ENCODE measurements around the gene KDELR3.

KDELR3 gene

GRCh38 chr22:38442967-38443627, 24.8 kb upstream of the KDELR3 start:
- TF ChIP-seq GLIS1 (tag by site-specific recombination; IDR thresholded peaks at IDR 0.05) (peak; percentile 21; the same call in 1 of the 2 replicates), ZNF449 (tag by site-specific recombination; IDR thresholded peaks at IDR 0.05) (peak; percentile 89), ZNF175 (tag by site-specific recombination; IDR thresholded peaks at IDR 0.05) (no peak), ZBTB10 (tag by site-specific recombination; IDR thresholded peaks at IDR 0.05) (no peak), ZFP69B (tag by site-specific recombination; IDR thresholded peaks at IDR 0.05) (no peak), ZBTB26 (tag by site-specific recombination; optimal IDR thresholded peaks at IDR 0.05) (peak; percentile 9), GLIS2 (tag by site-specific recombination; IDR thresholded peaks at IDR 0.05) (peak; percentile 18; the same call in 1 of the 2 replicates)
- POLR2A ChIA-PET, result interaction anchor here (1.7 kb wide), 1 partner anchor 9 kb away, joined by 3 read pairs; no protein-coding TSS in a partner anchor
- no peaks in the 10 kb centered on the region for H3K4me1 ChIP-seq (ENCODE audit: control insufficient read depth, insufficient read depth, low read length)
- H3K9me3 ChIP-seq (ENCODE audit: control insufficient read depth, insufficient read depth, low read depth, low read length), result no peaks in the 10 kb centered on the region
- CTCF ChIA-PET, result no interaction called here
- H3K36me3 ChIP-seq (ENCODE audit: control insufficient read depth in 2 of 2, insufficient read depth in 1 of 2, low read length in 2 of 2), result no peaks in the 10 kb centered on the region
- H3K27ac ChIP-seq (ENCODE audit: extremely low read depth, low read depth, low read length), result no peak overlapping the region
- H3K4me3 ChIP-seq (ENCODE audit: low read depth, low read length), result no peak overlapping the region

- TF ChIP-seq ZFHX2 (tag by site-specific recombination; conservative IDR thresholded peaks at IDR 0.05) (peak; percentile 99), ZBTB17 (tag by site-specific recombination; IDR thresholded peaks at IDR 0.05) (peak; percentile 62), ZNF621 (tag by site-specific recombination; IDR thresholded peaks at IDR 0.05) (no peak), ZNF623 (tag by site-specific recombination; IDR thresholded peaks at IDR 0.05) (peak; percentile 92), EGR2 (tag by site-specific recombination; IDR thresholded peaks at IDR 0.05; ENCODE audit: low read depth) (peak; percentile 98), ZNF664 (tag by site-specific recombination; IDR thresholded peaks at IDR 0.05) (peak; percentile 82)
- Histone ChIP-seq H3K36me3 (ENCODE audit: control insufficient read depth in 2 of 2, insufficient read depth in 1 of 2, low read length in 2 of 2) (no peaks in the 10 kb centered on the region), H3K9me3 (ENCODE audit: control insufficient read depth, insufficient read depth, low read depth, low read length) (no peaks in the 10 kb centered on the region), H3K27ac (ENCODE audit: extremely low read depth, low read depth, low read length) (no peak overlapping the region), H3K4me3 (ENCODE audit: low read depth, low read length) (no peak overlapping the region), H3K4me1 (ENCODE audit: control insufficient read depth, insufficient read depth, low read length) (no peaks in the 10 kb centered on the region)
- ChIA-PET CTCF (no interaction called here), POLR2A (interaction anchor here (1.7 kb wide), 1 partner anchor 10 kb away, joined by 3 read pairs; no protein-coding TSS in a partner anchor)
These were observed 24.0 kb upstream of the KDELR3 start for GRCh38 chr22:38443628-38444521.

GRCh38 chr22:38444783-38445182, 23.1 kb upstream of the KDELR3 start:
- ChIA-PET CTCF (interaction anchor here (0.6 kb wide), 1 partner anchor 29 kb away, joined by 4 read pairs; no protein-coding TSS in a partner anchor), POLR2A (no interaction called here)
- no peak for TF ChIP-seq ZNF112 (tag by site-specific recombination; IDR thresholded peaks at IDR 0.05)
- 0 out of 2 replicates have a peak, but pooled peaks have one; percentile 52 for TF ChIP-seq ZNF792 (tag by site-specific recombination; IDR thresholded peaks at IDR 0.05)
- Histone ChIP-seq H3K36me3 (ENCODE audit: control insufficient read depth in 2 of 2, insufficient read depth in 1 of 2, low read length in 2 of 2) (no peaks in the 10 kb centered on the region), H3K9me3 (ENCODE audit: control insufficient read depth, insufficient read depth, low read depth, low read length) (no peaks in the 10 kb centered on the region), H3K4me1 (ENCODE audit: control insufficient read depth, insufficient read depth, low read length) (no peaks in the 10 kb centered on the region), H3K27ac (ENCODE audit: extremely low read depth, low read depth, low read length) (no peak overlapping the region), H3K4me3 (ENCODE audit: low read depth, low read length) (no peak overlapping the region)

Data from HEK293 (cell line).